NT2/D1 (cell line): Measurements from ENCODE around the gene MAP1LC3B2.

ENCODE experiments used
- SUZ12 ChIP-seq: IDR thresholded peaks from 2 replicates; pipeline ENCODE4 v1.6.1; 2011; ENCODE audit not compliant: insufficient read length, insufficient read depth; ENCODE audit errors: extremely low read depth
- YY1 ChIP-seq: IDR thresholded peaks from 2 replicates; pipeline ENCODE4 v1.6.1; 2011; ENCODE audit not compliant: insufficient read length, insufficient read depth

DNA sequence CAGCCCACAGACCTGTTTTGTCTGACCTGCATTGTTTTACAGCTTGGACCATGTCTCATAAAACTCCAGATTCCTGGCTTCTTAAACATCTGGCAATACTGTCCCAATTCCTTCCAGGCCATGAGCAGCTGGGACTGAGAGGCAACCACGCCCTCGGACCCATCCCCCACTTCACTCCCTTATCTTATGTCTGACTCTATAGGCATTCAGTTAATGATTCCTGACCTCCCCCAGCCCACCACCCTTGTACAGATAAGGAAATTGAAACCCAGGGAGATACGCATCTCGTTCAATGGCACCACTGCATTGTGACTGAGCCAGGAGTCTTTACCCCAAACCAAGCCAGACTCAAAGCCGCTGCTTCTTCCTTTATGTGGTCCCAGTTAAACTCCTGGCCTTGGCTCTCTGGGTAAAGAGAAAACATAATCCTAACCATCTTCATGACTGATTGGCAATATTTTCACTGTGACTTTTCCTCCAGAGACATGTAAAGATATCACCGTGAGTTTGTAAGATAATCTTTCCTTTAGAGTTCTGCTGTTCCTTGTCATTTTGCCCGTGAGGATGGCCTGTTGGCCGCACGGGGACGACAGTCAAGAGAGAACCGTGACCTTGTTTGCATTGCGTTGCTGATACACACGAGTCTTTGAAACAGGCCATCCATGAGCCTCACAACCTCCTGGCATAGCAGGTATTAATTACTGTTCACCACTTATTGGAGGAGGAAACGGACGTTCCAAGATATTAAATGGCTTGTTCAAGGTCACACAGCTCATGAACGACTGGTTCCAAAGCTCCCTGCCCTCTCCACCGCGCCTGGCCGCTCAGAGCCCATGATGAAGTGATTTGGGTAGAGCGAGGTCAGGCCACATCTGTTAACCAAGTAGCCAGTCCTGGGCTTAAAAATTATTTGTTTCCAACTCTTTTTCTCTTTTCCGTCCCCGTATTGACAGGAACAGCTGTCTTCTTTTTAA is 39.4 kb downstream of the MAP1LC3B2 start:
- TF ChIP-seq SUZ12: no peak
- no peak for TF ChIP-seq YY1
